HG02623 (cell line): ENCODE results near the gene RNF5.
"Not testable (repeated sequence)": the region's sequence is repeated elsewhere in the genome, so short reads cannot be mapped to it uniquely, and the experiment has no call there.

Experiments used
- ATAC-seq: cut with Tn5 transposase; IDR thresholded peaks from one replicate; pipeline ENCODE4 v1.9.1; 2021; ENCODE audit warnings: moderate library complexity; ENCODE audit not compliant: unreplicated experiment

Gene RNF5

DNA sequence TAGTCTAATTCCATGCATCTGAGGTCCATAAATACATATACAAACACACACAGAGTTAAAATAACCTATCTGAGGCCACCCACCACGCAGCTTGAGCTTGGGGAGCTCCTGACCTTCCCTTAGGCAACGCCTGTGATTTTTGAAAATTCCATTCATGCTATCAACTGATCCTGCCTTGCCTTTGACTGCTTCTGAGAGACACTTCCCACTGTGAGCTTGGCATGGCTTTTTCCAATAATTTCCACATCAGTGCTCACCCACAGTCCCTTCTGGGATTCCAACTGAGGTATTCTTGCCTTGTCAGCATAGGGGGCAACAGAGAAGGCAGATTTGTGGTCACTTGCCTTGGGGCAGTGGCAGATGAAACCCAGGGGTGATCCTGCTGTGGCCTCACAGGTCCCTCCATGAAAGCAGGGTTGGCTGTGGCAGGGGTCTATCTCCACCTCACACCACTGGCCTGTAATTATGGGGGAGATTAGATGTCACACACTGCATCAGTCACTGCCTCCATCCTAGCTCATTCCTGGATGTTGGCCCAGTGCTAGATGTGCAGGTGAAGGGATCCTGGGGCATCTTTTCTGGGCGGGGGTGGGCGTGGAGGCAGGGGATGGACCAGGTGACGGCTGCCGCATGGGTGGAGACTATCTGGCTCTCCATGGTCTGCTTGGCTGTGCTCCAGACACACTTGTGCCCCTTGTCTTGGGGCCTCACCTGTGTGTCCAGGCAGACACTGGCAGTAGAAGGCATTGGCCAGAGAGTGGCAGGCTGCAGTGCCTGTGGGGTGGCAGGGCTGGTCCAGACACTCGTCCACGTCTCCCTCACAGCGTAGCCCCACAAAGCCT lies 25.4 kb downstream of the RNF5 start:
- no peak for ATAC-seq

DNA sequence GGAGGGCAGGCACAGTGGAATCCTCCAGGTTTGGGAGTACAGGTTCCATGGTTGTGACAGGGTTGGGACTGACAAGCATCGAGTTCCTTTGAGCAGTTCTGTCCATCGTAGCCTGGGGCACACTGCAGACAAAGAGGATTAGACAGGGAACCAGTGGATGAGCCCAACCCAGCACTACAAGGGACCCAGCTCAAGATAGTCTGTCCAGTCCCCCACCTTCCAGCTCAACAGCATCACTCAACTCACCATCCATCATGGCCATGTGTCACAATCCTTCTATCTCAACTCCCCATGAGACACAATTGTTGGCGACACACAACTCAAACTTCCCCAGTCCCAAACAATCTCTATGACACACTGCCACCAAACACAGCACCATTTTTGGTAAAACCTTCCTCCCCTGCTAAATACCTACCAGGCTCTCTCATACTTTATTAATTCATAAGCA lies 26.1 kb downstream of the RNF5 start:
- no peak for ATAC-seq

DNA sequence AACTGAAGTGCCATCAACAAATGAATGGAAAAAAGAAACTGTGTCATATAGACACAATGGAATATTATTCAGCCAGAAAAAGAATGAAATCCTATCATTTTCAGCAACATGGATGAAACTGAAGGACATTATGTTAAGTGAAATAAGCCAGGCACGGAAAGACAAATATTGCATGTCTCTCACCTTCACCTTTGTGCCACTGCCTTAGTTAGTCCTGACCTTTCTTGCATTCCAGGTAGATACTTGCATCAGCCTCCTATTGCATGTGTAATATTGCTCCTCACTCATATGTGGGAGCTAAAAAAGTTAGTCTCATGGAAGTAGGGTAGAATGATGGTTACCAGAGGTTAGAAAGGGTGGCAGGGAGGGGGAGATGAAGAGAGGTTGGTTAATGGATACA lies 30.8 kb downstream of the RNF5 start:
- no peak for ATAC-seq

DNA sequence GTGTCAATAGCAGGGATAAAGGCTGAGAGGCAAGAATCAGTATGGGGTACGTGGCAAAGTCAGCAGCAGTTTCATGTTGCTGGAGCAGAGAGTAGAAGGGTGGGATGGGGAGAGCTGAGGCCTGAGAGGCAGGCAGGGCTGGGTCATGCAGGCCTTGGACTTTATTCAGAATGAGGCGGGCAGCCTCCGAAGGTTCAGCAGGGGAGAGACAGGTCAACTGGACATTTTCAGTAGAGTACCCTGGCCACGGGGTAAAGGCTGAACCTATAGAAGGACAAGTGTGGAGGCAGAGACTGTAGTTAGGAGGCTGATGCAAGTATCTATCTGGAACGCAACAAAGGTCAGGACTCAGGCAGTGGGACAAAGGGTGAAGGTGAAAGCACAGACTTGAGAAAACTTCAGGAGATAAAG lies 32.0 kb downstream of the RNF5 start:
- no peak for ATAC-seq

DNA sequence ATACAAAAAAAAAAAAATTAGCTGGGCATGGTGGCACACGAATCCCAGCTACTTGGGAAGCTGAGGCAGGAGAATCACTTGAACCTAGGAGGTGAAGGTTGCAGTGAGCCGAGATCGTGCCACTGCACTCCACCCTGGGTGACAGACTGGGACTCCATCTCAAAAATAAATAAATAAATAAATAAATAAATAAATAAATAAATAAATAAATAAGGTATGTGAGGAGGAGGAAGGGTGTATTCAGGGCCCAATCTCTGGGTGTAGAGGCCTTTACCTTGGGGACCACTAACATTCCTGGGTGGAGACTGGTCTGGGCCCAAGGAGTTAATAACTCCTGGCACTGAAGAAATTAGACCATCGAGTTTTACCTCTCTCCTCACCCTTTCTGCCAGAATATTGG lies 33.2 kb downstream of the RNF5 start:
- not testable (repeated sequence) for ATAC-seq

DNA sequence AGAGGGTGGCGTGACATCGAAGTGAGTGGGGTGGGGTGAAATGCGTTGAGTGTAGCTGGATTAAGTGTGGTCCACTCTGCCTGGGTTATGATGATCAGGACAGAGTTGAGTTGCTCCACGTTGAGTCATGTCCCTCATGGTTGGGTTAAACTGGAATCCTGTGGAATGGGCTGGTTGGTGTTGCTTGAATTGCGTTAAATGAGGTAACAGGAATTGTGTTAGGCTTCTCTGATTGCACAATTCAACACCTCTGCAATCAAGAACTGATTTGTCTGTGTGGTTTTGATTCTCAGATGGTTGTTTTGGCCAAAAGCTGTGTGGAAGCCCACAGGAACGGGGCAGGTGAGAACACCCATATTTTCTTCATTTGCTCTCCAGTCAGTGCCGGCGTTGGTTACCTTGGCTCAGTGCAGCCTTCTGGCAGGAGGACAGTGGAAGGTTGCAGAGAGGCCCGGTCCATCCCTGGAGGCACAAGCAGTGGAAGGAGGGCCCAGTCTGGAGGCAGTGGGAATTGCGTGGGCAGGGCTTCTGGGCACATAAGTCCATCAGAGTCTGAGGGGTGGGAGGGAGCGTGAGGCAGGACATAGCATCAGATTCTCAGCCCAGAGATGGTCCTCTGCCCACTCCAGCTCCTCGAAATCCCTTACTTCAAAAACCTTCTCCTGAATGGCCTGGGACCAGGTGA lies 34.0 kb downstream of the RNF5 start:
- ATAC-seq: no peak

DNA sequence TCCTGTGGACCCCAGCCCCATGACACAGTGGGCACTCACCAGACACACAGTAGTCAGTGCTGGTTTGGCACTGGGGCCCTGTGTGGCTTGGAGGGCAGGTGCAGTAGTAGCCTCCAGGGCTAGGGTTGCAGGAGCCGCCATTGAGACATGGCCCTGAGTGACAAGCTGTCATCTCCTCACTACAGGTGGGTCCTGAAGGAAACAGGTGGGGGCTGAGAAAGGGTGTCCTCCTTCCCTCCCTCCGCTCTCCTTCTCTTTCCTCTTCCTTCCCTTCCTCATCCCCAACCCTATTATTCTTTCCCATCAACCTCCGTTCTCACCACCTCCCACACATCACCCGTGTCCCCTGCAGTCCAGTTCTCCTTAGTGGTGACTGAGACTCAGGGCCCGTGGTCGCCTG lies 35.4 kb downstream of the RNF5 start:
- no peak for ATAC-seq

DNA sequence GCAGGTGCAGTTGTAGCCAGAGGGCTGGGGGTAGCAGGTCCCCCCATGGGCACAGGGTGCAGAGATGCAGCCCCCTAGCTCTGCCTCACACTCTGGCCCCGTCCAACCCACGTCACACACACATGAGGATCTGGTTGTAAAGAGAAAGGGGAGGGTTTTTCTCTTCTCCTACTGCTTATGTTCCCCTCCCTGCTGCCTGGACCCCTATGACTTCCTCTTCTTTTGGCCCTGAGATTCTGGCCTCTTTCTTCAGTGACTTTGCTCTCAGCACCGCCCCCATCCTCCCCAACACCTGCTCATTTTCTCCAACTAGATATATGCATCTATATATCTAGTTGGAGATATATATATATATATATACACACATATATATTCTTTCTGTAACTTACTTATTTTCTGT lies 35.9 kb downstream of the RNF5 start:
- ATAC-seq: no peak

DNA sequence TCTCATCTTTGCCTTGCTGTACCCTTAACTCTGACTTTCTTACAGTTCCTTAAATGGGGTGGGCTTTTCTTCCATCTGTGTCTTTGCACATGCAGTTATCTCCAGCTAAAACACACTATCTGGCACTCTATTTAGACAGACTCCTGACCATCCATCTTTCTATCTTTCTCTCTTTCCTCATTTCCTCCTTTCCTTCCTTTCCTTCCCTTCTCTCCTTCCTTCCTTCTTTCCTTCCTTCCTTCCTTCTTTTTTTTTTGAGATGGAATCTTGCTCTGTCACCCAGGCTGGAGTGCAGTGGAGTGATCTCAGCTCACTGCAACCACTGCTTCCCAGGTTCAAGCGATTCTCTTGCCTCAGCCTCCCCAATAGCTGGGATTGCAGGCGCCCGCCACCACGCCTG lies 37.4 kb downstream of the RNF5 start:
- no peak for ATAC-seq

DNA sequence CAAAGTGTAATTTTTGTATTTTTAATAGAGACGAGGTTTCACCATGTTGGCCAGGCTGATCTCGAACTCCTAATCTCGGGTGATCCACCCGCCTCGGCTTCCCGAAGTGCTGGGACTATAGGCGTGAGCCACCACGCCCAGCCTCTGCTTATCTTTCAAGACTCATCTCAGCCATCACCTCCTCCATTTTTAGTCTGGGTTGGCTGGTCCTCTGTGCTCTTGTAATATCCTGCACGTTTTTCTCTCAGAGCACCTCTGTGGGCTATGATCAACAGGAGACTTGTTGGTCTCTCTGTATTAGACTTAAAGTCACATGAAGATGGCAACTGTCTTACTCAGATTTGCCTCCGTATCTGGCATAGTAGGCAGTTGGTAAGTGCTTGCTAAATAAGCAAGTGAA lies 38.1 kb downstream of the RNF5 start:
- ATAC-seq: no peak

DNA sequence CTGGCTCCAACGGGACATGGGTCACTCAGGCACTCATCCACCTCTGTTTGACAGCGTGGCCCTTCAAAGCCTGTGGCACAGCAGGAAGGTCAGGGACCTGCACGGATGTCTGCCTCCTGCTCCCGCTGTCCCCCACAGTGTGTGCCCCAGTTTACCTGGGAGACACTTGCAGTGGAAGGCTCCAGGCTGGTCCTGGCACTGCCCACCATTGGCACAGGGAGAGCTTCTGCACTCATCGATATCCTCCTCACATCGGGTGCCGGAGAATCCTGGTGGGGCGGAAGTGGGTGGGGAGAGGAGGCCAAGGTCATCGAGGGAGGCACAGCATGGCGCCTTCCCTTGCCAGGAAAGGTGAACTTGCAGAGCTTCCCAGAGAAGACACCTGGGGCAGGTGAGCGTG lies 38.8 kb downstream of the RNF5 start:
- ATAC-seq: no peak

DNA sequence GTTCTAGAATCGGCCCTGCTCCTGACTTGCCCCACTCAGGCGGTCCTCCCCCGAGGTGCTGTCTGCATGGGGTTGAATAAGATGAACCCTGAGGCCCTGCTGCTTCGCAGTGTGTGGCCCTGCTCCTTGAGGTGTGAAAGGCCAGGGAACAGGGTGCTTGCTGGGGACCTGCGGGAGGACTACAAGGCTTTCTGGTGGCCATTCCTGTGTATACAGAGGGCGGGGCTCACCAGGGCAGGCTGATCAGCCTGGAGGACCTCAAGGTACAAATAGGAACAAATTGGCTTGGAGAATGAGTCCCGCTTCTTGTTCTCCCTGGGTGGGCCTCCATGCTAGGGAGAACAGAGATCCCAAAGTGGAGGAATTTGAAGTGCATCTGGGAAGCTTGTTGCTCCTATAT lies 40.0 kb downstream of the RNF5 start:
- no peak for ATAC-seq

DNA sequence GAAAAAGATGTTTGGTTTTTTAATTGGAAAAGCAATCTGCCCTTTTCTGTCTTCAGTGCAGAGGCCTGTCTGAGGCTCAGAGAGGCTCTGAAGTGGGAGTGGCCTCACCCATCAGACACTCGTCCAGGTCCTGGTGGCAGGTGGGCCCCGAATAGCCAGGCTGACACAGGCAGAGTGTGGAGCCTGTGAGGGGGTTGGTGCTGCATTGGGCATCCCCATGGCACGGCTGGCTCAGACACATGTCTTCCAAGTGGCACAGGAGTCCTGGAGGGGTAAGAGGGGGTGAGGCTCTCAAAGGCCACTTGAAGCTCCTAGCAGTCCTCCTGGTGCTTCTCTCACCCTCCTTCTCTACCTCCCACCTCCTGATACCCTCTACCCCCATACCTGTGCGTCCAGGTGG lies 41.8 kb downstream of the RNF5 start:
- ATAC-seq: no peak

DNA sequence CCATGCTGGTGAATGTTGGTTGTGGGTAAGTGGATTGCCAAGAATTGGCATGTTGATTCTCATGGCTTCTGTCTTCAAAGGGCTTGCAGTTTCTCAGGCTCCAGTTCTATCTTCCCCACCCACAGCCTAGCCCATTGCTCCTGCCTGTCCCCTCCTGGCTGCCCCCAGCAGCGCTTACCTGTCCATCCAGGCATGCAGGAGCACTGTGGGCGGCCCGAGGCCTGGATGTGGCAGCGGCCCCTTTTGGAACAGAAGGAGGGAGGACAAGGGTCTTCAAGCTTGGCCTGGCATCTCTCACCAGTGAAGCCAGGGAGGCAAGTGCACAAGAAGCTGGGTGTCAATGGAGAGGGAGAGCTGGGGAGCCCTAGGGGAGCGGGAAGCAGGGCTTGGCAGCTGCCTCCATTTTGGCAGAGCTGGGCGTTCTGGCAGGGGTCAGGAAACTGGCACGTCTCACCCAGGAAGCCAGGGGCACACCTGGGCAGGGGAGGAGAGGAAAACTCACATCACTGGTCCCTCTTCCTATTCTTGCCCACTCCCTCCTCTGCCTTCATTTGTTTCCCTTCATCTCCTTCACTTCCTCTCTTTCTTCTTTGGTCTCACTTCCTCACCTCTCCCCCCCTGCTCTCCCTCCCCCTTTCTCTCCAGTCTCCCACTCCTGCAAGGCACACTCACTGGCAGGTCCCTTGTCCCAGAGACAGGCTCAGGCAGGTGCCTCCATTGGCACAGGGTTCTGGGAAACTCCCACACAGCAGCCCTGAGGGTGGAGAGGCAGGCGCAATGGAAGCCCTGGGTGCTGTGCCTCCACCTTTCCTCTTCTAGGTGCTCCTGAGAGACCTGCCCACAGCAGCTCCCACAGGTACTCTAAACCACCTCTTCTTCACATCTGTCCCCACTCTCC lies 44.4 kb downstream of the RNF5 start:
- ATAC-seq: no peak

DNA sequence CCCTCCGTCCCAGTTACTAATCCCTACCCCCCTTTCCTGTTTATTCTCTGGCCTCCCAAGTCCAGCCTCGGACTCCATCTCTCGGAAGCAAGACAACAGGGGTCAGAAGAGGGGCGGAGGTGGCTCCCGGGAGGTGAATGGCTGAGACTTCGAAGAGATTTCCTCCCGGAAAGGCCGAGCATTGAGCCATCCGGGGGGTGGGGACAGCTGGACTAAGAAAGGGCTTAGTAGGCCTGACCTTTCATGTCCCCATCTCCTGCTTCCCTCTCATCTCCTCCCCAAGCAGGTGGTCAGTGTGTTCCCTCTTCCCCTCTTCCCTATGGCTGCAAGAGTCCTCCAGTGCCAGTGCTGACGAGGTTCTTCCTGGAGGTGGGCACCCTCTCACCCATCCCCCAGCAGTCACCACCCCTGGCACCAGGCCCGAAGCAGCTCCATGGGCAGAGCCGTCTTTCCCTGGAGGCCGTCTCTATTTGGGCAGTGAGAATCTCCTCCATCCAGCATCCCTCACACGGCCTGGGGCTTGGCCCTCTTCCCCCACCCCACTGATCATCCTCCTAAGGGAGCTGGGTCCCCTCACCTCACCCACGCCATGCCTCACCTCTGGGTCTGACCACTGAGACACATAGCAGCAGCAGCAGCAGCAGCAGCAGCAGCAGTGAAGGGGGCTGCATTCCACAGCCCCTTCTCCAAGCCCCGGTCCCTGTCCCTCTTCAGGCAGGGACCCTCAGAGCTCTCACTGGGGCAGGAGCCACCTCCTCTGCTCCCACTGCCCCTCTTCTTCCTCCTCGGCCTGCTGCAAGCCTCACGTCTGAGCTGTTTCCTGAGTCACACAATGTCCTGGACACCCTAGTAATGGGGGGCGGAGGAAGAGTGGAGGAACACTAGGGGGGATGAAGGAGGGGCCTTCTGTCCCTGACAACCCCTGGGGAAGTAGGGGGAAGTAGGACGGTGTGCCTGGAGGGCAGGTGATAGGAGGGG lies 45.3 kb downstream of the RNF5 start, which contains the start of gene NOTCH4:
Gene NOTCH4, minus strand, starts transcription at position 810 of the 978 bp plus-strand sequence. Its CDS starts 139 bp downstream, at position 671.
- ATAC-seq: no peak

DNA sequence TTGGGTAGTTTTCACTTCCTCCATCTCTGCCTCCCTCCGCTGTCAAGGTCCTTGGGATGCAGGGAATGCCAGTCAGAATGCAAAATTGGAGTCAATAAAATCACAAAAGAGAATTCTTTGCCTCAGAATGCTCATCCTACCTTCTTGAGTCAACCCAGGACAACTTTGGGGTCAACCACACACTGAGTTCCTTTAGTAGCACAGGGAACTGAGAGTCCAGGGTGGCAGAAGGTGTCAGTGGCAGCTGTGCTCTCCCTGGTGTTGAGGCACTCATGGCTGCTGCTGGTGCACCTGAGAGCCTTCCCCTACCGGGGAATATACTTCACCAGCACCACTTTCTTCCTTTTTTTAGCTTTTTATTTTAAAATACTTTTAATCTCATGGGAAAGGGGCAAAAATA lies 46.5 kb downstream of the RNF5 start:
- no peak for ATAC-seq

DNA sequence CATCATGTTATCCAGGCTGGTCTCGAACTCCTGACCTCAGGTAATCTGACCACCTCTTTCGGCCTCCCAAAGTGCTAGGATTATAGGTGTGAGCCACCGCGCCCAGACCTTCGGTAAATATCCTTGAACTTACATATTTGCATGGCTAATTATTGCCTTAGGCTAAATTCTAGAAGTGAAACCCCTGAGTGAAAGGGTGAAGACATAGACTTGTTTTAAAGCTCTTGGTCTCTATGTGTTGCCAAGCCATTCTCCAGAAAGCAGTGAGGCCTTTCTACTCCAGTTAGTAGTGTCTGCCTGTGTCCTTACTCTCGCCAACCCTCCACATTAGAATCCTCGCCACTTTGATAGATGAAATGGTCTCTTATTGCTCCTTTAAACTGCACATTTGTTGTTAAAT lies 48.2 kb downstream of the RNF5 start:
- ATAC-seq: no peak
